Measurements from ENCODE around the gene PTGER2.

PTGER2 gene, protein sequence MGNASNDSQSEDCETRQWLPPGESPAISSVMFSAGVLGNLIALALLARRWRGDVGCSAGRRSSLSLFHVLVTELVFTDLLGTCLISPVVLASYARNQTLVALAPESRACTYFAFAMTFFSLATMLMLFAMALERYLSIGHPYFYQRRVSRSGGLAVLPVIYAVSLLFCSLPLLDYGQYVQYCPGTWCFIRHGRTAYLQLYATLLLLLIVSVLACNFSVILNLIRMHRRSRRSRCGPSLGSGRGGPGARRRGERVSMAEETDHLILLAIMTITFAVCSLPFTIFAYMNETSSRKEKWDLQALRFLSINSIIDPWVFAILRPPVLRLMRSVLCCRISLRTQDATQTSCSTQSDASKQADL

DNA sequence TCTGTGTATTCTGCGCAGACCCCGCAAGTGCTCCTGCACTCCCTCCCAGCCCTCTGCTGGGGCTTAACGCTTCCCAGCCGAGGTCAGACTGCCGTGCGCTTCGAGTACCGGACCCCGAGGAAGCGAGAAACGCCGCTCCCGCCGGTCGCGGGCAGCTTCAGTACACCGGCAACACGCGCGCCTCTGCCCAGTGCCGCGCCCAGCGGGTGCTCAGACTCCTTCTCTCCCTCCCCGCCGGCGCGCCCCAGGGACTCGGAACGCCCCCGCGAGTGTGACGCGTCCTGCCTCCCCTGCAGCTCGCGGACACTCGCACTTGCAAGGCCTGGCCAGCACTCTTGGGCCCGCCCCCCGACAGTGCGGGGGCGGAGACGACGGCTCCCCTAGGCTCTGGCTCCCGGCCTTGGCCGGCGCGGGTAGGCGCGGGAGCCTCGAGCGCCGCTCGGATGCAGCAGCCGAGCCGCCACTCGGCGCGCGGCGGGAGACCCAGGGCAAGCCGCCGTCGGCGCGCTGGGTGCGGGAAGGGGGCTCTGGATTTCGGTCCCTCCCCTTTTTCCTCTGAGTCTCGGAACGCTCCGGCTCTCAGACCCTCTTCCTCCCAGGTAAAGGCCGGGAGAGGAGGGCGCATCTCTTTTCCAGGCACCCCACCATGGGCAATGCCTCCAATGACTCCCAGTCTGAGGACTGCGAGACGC lies at the start of gene PTGER2:
Gene PTGER2, plus strand, starts transcription at position 410 of the 692 bp plus-strand sequence. Its CDS starts 237 bp downstream, at position 647.
- Mint-ChIP-seq H3K4me1 (peaks cover 78% of the 10 kb centered on the region), H3K27ac (ENCODE audit: low read depth) (peak within 1 kb of the TSS; percentile 94), H3K9me3 (no peaks in the 10 kb centered on the region), H3K27me3 (no peaks in the 10 kb centered on the region), H3K36me3 (ENCODE audit: insufficient read depth) (peaks cover 24% of the 10 kb centered on the region), H3K4me3 (peak within 1 kb of the TSS; percentile 98)
- ATAC-seq (replicated peaks; ENCODE audit: extremely low read depth, poor library complexity, severe bottlenecking) (peak; percentile 55), DNase-seq (ENCODE audit: low spot score in 2 of 2) (peak; percentile 55 to 56)

DNA sequence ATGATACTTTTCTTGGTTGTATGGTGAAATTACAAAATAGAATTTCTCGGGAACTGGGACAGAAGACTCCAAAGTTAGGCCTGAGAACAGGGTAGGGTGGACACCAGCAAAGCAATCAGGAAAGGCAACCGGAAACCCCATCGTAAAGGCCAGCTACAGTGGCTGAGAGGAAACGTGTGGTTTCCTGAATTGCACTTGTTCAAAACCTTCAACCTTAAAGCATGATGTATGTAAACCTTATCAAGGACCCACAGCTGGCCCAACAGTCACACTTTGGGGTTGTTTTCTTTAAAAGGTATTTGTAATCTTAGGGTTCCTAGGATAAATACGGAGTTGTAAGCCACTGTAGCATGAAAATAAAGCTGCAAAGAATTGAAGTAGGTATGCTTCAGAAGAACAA lies 48.9 kb upstream of the PTGER2 start:
- Mint-ChIP-seq H3K27me3 (no peaks in the 10 kb centered on the region), H3K4me3 (peak overlapping the region; percentile 99), H3K9me3 (no peaks in the 10 kb centered on the region), H3K4me1 (peaks cover 58% of the 10 kb centered on the region), H3K27ac (ENCODE audit: low read depth) (peak overlapping the region; percentile 92), H3K36me3 (ENCODE audit: insufficient read depth) (peaks cover 16% of the 10 kb centered on the region)
- ATAC-seq (replicated peaks; ENCODE audit: extremely low read depth, poor library complexity, severe bottlenecking) (no peak), DNase-seq (ENCODE audit: low spot score in 2 of 2) (no peak)

DNA sequence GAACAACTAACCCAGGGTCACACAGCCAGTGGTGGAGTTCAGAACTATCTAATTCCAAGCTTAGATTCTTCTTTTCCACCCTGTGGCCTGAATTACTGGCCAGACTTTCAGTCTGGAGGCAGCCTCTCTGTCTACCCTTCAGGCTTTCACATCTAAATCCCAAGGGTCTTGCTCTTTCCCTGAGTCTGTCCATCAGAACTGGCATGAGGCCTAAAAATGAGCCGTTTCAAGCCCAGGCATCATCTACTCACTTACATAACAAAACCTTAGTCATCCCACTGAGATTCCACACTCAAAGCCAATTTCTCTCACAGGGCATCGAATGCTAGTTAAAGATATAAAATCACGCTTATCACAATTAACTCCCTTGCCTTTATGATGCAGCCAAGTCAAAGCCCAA lies 47.9 kb upstream of the PTGER2 start:
- Mint-ChIP-seq H3K36me3 (ENCODE audit: insufficient read depth) (peaks cover 18% of the 10 kb centered on the region), H3K27me3 (no peaks in the 10 kb centered on the region), H3K27ac (ENCODE audit: low read depth) (peak overlapping the region; percentile 92), H3K9me3 (no peaks in the 10 kb centered on the region), H3K4me1 (peaks cover 59% of the 10 kb centered on the region), H3K4me3 (peak overlapping the region; percentile 99)
- DNase-seq (ENCODE audit: low spot score in 2 of 2) (no peak), ATAC-seq (replicated peaks; ENCODE audit: extremely low read depth, poor library complexity, severe bottlenecking) (no peak)

DNA sequence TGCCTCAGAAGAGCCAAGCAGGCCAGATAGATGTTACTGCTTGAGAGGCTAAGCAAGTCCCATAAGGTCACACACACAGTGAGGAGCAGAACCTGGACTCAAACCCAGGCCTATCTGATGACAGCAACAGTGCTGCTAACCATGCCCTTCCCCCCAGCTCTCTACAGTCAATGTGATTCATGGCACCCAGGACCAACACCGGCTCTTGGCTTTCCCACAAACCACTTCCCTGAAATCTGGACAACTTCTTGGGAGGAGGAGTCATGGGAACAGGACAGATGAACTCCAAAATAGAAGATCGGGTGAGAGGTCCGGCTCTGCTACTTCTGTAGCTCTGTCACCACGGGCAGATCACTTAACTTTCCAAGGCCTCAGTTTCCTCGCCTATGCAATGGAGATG lies 47.3 kb upstream of the PTGER2 start:
- Mint-ChIP-seq H3K27ac (ENCODE audit: low read depth) (peak overlapping the region; percentile 92), H3K4me3 (peak overlapping the region; percentile 99), H3K4me1 (peaks cover 65% of the 10 kb centered on the region), H3K27me3 (no peaks in the 10 kb centered on the region), H3K36me3 (ENCODE audit: insufficient read depth) (peaks cover 20% of the 10 kb centered on the region), H3K9me3 (no peaks in the 10 kb centered on the region)
- DNase-seq (ENCODE audit: low spot score in 2 of 2) (no peak), ATAC-seq (replicated peaks; ENCODE audit: extremely low read depth, poor library complexity, severe bottlenecking) (no peak)

DNA sequence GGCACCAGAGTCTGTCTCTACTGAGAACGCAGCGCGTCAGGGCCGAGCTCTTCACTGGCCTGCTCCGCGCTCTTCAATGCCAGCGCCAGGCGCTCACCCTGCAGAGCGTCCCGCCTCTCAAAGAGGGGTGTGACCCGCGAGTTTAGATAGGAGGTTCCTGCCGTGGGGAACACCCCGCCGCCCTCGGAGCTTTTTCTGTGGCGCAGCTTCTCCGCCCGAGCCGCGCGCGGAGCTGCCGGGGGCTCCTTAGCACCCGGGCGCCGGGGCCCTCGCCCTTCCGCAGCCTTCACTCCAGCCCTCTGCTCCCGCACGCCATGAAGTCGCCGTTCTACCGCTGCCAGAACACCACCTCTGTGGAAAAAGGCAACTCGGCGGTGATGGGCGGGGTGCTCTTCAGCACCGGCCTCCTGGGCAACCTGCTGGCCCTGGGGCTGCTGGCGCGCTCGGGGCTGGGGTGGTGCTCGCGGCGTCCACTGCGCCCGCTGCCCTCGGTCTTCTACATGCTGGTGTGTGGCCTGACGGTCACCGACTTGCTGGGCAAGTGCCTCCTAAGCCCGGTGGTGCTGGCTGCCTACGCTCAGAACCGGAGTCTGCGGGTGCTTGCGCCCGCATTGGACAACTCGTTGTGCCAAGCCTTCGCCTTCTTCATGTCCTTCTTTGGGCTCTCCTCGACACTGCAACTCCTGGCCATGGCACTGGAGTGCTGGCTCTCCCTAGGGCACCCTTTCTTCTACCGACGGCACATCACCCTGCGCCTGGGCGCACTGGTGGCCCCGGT lies 46.4 kb upstream of the PTGER2 start, which contains the start of gene PTGDR:
Gene PTGDR, plus strand, starts transcription at position 198 of the 778 bp plus-strand sequence. Its CDS starts 117 bp downstream, at position 315.
- ATAC-seq (replicated peaks; ENCODE audit: extremely low read depth, poor library complexity, severe bottlenecking) (peak; percentile 66), DNase-seq (ENCODE audit: low spot score in 2 of 2) (peak; percentile 35)
- Mint-ChIP-seq H3K27me3 (no peaks in the 10 kb centered on the region), H3K27ac (ENCODE audit: low read depth) (peak within 1 kb of the TSS; percentile 92), H3K4me1 (peaks cover 72% of the 10 kb centered on the region), H3K9me3 (no peaks in the 10 kb centered on the region), H3K36me3 (ENCODE audit: insufficient read depth) (peaks cover 23% of the 10 kb centered on the region), H3K4me3 (peak within 1 kb of the TSS; percentile 99)

DNA sequence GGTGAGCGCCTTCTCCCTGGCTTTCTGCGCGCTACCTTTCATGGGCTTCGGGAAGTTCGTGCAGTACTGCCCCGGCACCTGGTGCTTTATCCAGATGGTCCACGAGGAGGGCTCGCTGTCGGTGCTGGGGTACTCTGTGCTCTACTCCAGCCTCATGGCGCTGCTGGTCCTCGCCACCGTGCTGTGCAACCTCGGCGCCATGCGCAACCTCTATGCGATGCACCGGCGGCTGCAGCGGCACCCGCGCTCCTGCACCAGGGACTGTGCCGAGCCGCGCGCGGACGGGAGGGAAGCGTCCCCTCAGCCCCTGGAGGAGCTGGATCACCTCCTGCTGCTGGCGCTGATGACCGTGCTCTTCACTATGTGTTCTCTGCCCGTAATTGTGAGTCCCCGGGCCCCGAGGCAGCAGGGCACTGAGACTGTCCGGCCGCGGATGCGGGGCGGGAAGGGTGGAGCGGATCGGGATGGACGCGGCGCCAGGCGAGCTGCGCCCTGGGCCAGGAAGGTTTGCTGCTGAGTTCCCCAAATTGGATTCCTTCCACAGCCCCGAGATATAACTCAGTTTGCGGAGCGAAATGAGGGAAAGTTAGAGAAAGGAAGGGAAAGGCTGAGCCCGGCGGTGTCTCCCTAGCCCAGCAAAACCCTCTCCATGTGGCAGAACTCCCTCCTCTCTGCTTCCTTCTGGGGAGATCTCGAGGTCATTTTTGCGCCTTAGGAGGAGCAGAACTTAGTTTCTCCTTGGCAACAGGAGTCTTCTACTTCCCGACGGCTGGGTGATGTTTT lies 45.6 kb upstream of the PTGER2 start:
- Mint-ChIP-seq H3K4me3 (peak overlapping the region; percentile 99), H3K27me3 (no peaks in the 10 kb centered on the region), H3K4me1 (peaks cover 74% of the 10 kb centered on the region), H3K36me3 (ENCODE audit: insufficient read depth) (peaks cover 24% of the 10 kb centered on the region), H3K9me3 (no peaks in the 10 kb centered on the region), H3K27ac (ENCODE audit: low read depth) (peak overlapping the region; percentile 92)
- peak; percentile 52 for ATAC-seq (replicated peaks; ENCODE audit: extremely low read depth, poor library complexity, severe bottlenecking)
- DNase-seq (ENCODE audit: low spot score in 2 of 2) = peak; percentile 18 to 25

DNA sequence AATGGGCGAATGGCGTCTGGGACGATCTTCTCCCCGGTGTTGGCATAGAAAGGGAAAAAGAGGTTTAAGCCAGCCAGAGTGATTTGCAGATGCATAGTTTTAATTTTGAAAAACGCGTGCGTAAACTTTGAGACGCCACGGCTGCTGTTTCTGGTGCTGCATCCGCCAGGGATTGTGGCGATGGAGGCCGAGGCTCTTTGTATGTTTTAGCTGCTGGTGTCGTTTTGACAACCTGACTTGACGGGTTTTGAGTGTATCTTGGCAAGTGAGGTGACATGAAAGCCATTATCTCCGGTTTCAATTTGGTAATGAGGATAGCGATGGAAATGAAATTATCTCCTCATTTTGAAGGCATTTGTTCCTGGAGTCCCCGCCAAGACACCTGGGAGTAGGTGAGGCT lies 45.0 kb upstream of the PTGER2 start:
- Mint-ChIP-seq H3K36me3 (ENCODE audit: insufficient read depth) (peaks cover 29% of the 10 kb centered on the region), H3K27me3 (no peaks in the 10 kb centered on the region), H3K4me1 (peaks cover 74% of the 10 kb centered on the region), H3K9me3 (no peaks in the 10 kb centered on the region), H3K4me3 (peak overlapping the region; percentile 99), H3K27ac (ENCODE audit: low read depth) (peak overlapping the region; percentile 92)
- ATAC-seq (replicated peaks; ENCODE audit: extremely low read depth, poor library complexity, severe bottlenecking) (no peak), DNase-seq (ENCODE audit: low spot score in 2 of 2) (no peak)

DNA sequence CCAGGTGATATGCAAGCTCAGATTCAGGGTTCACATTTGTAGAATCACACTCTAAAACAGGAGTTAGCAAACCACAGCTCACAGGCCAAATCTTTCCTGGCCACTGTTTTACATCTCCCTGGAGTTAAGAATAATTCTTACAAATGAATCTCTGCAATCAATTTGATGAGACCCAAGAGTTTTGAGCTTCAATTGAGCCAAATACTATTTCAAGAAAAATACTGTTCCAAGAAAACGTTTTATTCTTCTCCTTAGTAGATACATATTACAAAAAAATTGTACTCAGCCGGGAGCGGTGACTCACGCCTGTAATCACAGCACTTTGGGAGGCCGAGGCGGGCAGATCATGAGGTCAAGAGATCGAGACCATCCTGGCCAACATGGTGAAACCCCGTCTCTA lies 44.1 kb upstream of the PTGER2 start:
- Mint-ChIP-seq H3K36me3 (ENCODE audit: insufficient read depth) (peaks cover 37% of the 10 kb centered on the region), H3K9me3 (no peaks in the 10 kb centered on the region), H3K4me3 (peak overlapping the region; percentile 99), H3K27me3 (no peaks in the 10 kb centered on the region), H3K4me1 (peaks cover 75% of the 10 kb centered on the region), H3K27ac (ENCODE audit: low read depth) (peak overlapping the region; percentile 85)
- ATAC-seq (replicated peaks; ENCODE audit: extremely low read depth, poor library complexity, severe bottlenecking) = no peak
- DNase-seq (ENCODE audit: low spot score in 2 of 2) = no peak

DNA sequence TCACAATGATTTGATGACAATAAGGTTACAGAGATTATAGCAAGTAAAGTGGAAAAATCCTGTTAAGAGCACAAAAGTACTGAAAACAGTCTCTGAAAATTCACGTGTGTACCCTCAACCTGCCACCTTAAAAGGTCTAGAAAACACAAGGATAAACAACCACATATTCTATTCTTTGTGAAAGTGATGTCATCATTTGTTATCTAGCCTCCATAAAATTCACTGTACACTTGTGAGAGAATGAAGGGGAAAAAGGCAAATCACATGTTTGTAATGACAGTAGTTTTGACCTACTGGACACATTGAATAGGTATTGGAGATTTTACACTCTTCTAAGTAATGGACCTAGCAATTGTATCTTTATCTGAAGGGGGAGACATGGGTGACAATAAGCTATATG lies 42.6 kb upstream of the PTGER2 start:
- H3K4me1 Mint-ChIP-seq = peaks cover 60% of the 10 kb centered on the region
- peak overlapping the region; percentile 99 for H3K4me3 Mint-ChIP-seq
- H3K27me3 Mint-ChIP-seq = no peaks in the 10 kb centered on the region
- ATAC-seq (replicated peaks; ENCODE audit: extremely low read depth, poor library complexity, severe bottlenecking) (no peak), DNase-seq (ENCODE audit: low spot score in 2 of 2) (no peak)
- no peaks in the 10 kb centered on the region for H3K9me3 Mint-ChIP-seq
- H3K27ac Mint-ChIP-seq (ENCODE audit: low read depth) = peak overlapping the region; percentile 85
- H3K36me3 Mint-ChIP-seq (ENCODE audit: insufficient read depth) = peaks cover 51% of the 10 kb centered on the region

DNA sequence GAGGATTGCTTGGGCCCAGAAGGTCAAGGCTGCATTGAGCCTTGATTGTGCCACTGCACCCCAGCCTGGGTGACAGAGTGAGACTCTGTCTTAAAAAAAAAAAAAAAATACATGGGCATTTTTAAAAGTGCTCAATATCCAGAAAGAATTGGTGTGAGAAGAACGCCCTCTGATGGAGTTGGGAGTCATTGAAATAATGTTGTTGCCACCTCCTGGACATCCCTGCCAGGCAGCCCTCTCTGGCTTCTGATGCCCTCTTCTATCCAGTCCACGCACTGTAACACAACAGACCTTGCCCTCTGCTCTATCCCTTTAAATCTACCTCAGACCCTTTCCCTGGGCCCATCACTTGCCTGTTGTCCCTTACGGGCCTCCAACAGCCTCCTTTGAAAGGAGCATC lies 41.7 kb upstream of the PTGER2 start:
- H3K27me3 Mint-ChIP-seq = no peaks in the 10 kb centered on the region
- no peak for ATAC-seq (replicated peaks; ENCODE audit: extremely low read depth, poor library complexity, severe bottlenecking)
- H3K4me3 Mint-ChIP-seq = peak overlapping the region; percentile 99
- H3K9me3 Mint-ChIP-seq = no peaks in the 10 kb centered on the region
- peak in 1 of 2 donors; percentile 37 for DNase-seq (ENCODE audit: low spot score in 2 of 2)
- H3K36me3 Mint-ChIP-seq (ENCODE audit: insufficient read depth) = peaks cover 56% of the 10 kb centered on the region
- peaks cover 52% of the 10 kb centered on the region for H3K4me1 Mint-ChIP-seq
- peak overlapping the region; percentile 85 for H3K27ac Mint-ChIP-seq (ENCODE audit: low read depth)

DNA sequence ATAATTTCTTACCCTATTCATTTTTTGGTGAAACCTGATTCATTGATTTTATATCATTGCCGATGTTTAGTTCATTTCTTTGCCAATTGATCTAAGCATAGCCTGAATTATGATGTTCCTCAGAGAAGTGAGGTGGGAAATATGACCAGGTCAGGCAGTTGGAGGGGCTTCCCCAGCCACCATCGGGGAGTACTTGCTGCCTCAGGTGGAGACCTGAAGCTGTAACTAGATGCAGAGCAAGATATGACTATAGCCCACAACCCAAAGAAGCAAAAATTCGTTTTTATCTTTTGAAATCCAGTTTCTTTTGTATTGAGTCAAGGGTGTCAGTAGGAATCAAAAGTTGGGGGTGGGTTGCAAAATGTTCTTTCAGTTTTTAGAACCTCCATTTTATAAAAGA lies 38.7 kb upstream of the PTGER2 start:
- Mint-ChIP-seq H3K36me3 (ENCODE audit: insufficient read depth) (peaks cover 54% of the 10 kb centered on the region), H3K4me3 (no peak overlapping the region), H3K4me1 (peaks cover 62% of the 10 kb centered on the region), H3K27me3 (no peaks in the 10 kb centered on the region), H3K9me3 (no peaks in the 10 kb centered on the region), H3K27ac (ENCODE audit: low read depth) (peak overlapping the region; percentile 61)
- ATAC-seq (replicated peaks; ENCODE audit: extremely low read depth, poor library complexity, severe bottlenecking) (no peak), DNase-seq (ENCODE audit: low spot score in 2 of 2) (no peak)

DNA sequence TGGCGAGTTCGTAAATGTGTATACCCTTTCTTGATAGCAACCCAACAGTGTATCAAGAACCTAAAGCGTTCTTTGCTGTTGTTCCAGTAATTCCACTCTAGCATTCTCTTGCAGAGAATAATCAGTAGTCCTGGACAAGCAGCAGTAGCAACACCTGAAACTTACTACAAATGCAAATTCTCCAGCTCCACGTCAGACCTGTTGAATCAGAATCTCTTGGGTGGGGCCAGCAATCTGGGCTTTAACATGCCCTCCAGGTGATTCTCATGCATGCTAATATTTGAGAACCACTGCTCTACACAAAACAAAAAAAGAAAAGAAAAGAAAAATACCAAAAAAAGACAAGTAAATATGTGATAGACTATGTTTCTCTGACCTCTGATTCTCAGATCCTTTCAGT lies 36.6 kb upstream of the PTGER2 start:
- no peaks in the 10 kb centered on the region for H3K9me3 Mint-ChIP-seq

More for the DNA sequence above, 36.6 kb upstream of the PTGER2 start:
- DNase-seq (ENCODE audit: low spot score in 2 of 2) (no peak), ATAC-seq (replicated peaks; ENCODE audit: extremely low read depth, poor library complexity, severe bottlenecking) (no peak)
- Mint-ChIP-seq H3K27me3 (no peaks in the 10 kb centered on the region), H3K27ac (ENCODE audit: low read depth) (no peak overlapping the region), H3K4me3 (no peak overlapping the region), H3K36me3 (ENCODE audit: insufficient read depth) (peaks cover 50% of the 10 kb centered on the region), H3K4me1 (peaks cover 60% of the 10 kb centered on the region)
